ENCODE results near the gene ENSA. TPM values are rescaled to one million over a fixed set of nuclear protein-coding genes. Genes with fewer than 3 reads are reported as not detected.

The ENSA gene, protein sequence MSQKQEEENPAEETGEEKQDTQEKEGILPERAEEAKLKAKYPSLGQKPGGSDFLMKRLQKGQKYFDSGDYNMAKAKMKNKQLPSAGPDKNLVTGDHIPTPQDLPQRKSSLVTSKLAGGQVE
- 109 and 122 TPM in 2 replicates for total RNA-seq

DNA sequence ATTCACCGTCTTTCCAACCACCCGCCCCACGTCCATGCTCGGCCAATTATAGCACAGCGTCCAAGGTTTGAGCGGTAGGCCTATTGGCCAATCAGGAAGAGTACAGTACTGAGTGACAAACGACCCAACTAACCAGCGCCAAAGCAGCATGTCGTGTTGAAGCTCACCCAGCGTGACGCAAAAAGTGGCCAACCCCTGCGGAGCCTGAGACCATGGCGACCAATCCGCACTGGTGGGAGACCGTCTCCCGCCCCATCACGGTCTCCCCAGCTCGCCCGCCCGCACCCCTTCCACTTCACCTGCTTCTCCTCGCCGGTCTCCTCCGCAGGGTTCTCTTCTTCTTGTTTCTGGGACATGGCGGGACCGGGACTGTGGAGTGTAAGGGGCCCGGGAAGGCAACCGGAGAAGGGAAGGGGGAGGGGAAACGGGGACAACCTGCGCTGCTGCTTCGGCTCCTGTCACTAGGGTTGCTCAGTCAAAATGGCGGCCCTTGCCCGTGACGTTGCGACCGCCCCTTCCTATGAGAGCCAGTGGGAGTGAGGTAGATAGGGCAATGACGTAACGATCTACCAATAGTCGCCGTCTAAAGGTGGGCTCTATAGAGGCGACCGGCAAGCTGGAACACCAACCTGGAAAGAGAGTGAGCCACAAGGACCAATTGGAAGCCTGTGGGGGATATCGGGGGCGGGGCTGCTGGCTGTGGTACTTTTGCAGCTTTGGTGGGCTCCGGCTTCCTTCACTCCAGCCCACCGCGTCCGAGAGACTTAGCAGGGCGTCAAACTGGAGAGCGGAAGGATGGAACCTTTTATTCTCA, at the start of gene ENSA:
TSS of gene ENSA (minus strand) at position 498 of the 814 bp plus-strand sequence. CDS start at position 356, 142 bp downstream.

DNA sequence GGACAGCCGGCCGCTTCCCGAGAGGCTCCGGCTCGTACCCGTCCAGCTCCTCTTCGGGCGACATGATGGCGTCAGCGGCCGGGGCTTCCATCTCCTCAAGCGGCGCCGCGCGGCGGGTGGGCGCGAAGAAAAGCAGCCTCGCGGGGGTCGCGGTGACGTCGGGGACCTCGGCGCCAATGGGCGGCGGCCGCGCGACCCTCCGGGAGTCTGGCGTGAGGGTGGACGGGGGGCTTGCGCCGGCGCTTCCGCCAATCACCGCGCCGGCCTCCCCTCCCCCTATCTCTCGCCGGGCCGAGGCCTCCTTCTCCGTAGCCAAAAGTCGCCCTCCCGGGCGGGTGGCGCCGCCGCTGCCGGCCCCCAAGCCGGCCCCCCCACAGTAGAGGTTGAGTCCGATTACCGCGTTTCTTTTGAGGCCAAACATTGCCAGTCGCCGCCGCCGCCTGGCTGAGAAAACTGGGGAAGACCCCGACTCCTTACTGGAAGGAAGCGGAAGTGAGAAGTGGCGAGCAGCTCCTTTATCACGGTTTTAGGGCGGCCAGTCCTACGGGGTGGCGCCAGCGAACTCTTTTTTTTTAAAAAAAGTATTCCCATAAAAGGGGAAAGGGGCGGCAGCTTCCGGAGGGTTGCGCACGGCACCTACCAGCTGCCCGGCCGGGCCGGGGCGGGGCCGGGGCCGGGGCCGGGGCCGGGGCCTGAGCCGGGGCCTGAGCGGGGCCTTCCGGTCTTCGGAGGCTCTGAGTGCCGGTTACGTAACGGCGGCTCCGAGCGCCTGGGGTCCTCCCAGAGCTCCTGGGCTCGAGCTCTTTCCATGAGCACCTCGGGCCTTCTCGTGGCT, 50.1 kb downstream of the ENSA start, which contains the start of gene MCL1:
TSS of gene MCL1 (minus strand) at position 501 of the 835 bp plus-strand sequence. CDS start at position 421, 80 bp downstream.

Other genes with a start within 250 kb of the ENSA start
- gene TARS2, start 142.2 kb downstream of the ENSA start, total RNA-seq, result 13.6 and 14.9 TPM in 2 replicates
- 0.32 and 0.46 TPM in 2 replicates for gene ECM1, start 121.5 kb downstream of the ENSA start, total RNA-seq
- gene FALEC, start 113.9 kb downstream of the ENSA start, total RNA-seq, result not detected in 2 replicates
- 0.30 and 0.32 TPM in 2 replicates for gene ADAMTSL4, start 80.2 kb downstream of the ENSA start, total RNA-seq
- gene MCL1, start 50.0 kb downstream of the ENSA start, total RNA-seq, result 272 and 333 TPM in 2 replicates
- gene GOLPH3L, start 67.5 kb upstream of the ENSA start, total RNA-seq, result 8.8 and 12.8 TPM in 2 replicates
- gene HORMAD1, start 91.3 kb upstream of the ENSA start, total RNA-seq, result 0.32 TPM in 1 of 2 replicates, not detected in the other
- 31.9 and 37.0 TPM in 2 replicates for gene CTSS, start 136.2 kb upstream of the ENSA start, total RNA-seq
- gene CTSK, start 178.6 kb upstream of the ENSA start, total RNA-seq, result 1.9 and 8.7 TPM in 2 replicates
- 14.0 and 28.4 TPM in 2 replicates for gene ARNT, start 247.0 kb upstream of the ENSA start, total RNA-seq